NCI-H2107 (cell line): ENCODE results near the gene CTTN.

ENCODE experiments used
- DNase-seq: peaks from one replicate; lab custom pipeline; 2025; lab: John Stamatoyannopoulos, UW

Gene CTTN

DNA sequence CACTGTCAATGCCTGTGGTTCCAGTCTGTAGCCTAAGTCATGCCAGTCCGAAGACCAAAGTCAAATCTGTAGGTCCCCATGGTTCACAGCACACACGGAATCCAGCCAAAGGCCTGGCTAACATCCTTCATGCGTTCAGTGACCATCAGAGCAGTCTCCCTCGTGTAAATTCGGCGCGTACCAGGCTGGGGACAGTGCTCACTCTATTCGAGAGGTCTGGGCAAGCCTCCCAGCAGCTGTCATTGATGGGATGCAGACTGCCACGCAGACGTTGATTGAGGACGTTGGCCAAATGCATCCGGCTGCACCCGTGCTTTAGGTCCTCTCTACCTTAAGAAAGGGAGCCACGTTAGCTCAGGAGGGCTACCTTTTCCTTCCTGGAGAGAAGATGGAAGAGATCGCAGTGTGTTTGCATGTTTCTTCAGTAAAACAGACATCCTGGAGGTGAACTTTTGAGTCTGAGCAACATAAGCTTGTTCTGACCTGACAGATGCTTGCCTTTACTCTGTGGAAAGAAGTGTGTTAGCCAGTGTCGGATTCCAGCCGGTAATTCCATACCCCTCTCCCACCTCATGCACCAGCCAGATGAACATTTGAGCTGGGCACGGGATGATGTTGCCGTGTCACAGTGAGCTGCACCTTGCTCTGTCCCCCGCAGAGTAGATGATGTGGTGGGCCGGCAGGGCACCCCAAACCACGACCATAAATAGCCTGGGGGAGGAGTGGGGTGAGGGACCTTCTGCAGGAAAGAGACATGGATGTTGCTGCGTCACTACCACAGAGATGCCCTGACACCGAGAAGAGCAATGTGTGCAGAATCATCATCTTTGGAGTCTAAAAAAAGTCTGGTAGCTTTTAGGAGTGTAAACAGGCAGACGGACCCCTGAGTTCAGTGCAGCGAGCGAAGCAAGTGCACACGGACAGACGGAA, 12.2 kb downstream of the CTTN start:
- DNase-seq: no peak

GRCh38 chr11:70411713-70412452, 13.6 kb downstream of the CTTN start:
- no peak for DNase-seq

DNA sequence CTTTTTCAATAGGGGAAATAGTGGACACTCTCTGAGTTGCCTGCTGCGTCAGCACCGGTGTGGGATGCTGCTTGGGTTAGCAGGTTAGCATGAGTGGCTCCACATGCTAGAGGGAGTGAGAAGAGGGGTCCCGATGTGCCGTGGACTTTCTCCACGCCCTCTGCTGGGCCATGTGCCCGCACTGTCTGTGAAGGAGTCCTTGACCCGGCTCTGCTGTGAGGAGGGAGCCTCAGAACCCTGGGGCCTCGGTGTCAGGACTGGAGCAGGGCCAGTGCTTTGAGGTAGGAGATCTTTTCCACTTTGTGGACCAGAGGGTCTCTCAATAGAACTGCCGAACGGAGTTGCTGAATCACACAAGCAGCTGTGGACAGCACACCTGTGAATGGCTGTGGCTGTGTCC, 14.8 kb downstream of the CTTN start:
- no peak for DNase-seq

GRCh38 chr11:70414341-70415100, 16.2 kb downstream of the CTTN start:
- no peak for DNase-seq

DNA sequence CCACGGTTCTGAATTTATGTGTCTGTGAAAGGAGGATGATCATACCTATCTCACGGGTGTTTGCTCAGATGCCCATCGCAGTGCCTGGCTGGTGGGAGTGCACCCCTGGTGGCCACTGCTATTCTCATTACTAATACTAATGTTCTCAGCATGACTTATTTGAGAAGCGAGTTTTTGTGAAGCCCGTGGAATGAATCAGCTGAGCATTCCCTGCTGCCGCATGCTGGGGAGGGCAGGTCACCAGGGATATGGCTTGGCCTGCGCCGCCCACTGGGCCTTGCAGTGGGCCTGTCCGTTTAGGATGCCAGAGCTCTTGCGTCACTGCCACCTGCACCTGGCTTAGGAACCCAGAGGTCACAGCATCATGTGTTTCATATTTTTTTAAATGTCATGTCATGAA, 16.9 kb downstream of the CTTN start:
- no peak for DNase-seq

DNA sequence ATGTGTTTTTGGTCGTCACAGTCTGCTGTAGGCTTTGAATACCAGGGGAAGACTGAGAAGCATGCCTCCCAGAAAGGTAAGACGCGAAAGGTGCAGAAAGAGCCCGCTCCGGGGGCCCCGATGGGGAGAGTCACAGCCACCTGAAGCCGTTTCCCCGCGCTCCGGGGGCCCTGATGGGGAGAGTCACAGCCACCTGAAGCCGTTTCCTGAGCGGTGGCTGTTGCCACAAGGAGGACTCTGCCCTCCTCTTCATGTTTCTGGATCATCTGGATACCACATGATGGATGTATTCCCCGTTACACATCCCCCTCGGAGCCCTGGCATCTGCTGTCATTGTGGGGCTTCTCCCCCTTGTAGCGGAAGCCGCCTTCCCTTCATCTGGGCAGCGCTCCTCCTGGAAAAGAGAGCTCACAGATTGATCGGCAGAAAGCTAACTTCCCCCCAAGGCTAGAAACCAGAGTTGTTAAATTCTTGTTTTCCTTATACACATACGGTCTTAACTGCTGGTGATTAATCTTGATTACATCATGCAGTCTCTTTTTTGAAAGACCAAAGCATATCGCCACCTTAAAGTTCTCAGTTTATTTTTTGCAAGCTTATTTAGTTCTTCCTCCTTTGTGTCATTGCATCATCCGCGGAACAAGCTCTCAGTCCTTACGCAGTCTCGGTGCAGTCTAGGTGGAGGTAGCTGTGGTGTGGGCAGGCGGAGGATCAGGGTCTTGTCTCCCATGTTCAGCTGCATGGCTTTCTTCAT, 17.5 kb downstream of the CTTN start:
- no peak for DNase-seq

DNA sequence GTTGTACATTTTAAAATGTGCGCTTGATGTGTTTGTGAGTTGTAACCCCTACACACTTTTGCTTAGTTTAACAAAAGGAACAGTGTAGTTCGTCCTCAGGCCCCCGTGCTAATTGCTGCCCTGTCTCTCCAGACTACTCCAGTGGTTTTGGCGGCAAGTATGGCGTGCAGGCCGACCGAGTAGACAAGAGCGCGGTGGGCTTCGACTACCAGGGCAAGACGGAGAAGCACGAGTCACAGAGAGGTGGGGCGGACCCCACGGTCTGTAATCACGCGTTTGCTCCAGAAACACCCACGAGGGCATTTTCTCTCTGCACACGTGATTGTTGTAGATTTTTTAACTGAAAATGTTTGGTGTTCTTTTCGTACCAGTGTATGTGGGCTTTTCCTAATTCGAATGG, 18.6 kb downstream of the CTTN start:
- DNase-seq: no peak

- DNase-seq: no peak
Observed at GRCh38 chr11:70418130-70418529, 19.8 kb downstream of the CTTN start.

DNA sequence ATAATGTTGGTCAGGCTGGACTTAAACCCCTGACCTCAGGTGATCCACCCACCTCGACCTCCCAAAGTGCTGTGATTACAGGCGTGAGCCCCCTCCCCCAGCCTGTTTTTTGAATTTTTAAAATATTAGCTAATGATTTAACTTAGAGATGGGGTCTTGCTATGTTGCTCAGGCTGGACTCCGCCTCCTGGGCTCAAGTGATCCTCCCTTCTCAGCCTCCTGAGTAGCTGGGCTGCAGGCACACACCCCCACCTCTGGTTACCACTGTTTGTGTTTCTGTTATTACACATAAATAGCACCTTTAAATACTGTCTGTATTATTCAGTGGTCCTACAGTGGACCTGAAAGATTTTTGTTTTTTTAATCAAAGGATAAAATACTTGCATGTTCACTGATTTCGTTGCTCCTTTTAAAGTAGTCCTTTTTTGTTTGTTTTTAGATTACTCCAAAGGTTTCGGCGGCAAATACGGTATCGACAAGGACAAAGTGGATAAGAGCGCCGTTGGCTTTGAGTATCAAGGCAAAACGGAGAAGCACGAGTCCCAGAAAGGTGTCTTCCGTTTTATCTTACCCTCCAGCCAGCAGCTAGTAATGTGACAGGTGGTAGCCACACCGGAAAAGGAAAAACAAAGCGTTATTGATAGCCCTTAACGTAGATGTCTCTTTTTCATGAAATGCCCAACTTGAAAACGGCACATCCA, 21.1 kb downstream of the CTTN start:
- no peak for DNase-seq

GRCh38 chr11:70420008-70420464, 21.7 kb downstream of the CTTN start:
- no peak for DNase-seq

DNA sequence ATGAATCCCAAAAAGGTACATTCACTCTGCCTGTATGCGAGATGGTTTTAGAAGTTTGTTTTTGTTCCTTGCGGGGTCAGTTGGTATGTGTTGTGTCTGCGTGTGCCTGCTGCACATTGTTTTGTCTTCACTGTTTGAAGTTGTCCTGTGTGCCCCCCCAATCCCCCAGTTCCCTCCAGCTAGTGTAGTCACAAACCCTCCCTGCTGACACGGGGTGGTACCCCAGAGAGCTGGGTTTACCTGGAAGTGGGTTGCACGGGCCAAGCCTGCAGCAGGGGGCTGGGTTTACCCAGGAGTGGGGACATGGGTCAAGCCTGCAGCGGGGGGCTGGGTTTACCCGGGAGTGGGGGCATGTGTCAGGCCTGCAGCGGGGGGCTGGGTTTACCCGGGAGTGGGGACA, 22.2 kb downstream of the CTTN start:
- no peak for DNase-seq

GRCh38 chr11:70421123-70421522, 22.8 kb downstream of the CTTN start:
- no peak for DNase-seq

DNA sequence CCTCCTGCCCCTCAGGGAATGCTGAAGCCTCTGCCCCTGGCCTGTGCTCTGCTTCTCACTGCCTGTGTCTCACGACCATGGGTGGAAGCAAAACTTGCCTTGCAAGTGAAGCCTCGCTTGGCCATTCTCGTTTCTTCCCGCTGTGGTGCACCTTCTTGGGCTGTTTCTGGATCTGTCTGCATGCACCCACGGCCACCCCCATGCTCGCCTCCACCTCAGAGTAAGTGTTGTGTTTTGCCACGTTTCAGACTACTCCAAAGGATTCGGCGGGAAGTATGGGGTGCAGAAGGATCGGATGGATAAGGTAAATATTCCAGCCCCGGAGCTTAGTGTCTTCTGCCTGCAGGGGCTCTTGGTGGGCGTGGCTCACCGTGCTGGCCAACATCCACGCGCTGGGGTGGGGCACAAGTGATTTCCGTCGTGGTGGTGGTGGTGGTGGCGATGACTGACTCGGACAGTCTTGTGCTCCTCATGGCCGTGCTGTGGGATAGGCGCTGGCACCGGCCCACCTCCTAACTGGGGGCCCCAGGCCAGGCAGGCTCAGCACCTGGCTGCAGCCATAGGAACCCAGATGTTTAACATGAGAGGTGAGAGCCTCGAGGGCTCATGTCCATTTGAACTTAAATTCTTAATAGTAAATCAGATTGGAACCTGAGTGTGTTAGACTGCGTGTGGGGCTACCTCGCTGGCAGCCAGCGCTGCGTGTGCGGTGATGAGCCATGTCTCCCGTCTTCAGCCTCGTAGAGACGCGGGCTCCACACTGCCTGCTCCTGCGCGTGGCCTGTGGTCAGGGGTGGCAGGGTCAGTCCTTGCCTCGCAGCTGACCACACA, 24.6 kb downstream of the CTTN start:
- DNase-seq: no peak

DNA sequence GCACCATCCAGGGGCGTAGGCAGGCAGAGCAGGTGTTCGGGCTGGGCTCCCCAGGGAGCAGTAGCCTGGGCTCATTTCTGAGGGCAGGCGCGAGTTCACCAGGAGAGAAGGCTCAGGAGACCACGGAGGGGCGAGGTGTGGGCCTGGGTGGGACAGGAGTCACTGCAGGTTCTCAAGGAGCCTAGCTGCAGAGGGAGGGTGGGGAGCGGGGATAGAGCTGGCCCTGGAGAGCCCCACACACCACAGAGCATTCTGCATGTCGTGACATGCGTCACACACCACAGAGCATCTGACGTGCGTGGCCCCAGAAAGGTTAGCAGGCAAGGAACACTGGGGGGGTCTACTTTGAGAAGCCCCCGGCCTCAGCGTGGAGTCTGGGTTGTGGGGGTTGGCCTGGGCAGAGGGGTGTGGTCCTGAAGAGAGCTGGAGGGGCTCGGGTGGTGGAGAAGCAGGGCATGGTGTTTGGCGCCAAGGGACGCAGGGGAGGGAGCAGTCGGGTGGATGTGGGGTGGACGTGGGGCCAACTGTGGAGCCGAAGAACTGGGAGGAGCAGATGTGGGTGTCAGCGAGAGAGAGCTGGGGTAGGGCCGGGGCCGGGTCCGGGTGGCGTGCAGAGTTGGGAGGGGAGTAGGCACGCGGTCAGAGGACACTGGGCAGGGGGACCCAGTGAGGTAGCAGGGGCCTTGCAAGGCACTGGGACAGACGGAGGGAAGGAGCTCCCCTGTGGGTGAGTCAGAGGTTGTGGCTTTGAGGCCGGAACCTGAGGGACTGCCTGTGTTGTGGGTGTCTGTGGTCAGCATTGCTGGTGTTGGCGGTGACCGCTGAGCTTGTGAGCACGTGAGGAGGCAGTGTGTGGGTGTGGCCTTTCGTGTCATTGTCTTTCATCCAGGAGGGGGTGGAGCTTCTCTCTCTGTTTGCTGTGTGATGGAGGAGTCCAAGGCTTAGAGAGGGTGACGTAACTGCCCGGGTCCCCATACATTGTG, 25.5 kb downstream of the CTTN start:
- DNase-seq: no peak

- DNase-seq: no peak
Observed at GRCh38 chr11:70424765-70425344, 26.5 kb downstream of the CTTN start.

DNA sequence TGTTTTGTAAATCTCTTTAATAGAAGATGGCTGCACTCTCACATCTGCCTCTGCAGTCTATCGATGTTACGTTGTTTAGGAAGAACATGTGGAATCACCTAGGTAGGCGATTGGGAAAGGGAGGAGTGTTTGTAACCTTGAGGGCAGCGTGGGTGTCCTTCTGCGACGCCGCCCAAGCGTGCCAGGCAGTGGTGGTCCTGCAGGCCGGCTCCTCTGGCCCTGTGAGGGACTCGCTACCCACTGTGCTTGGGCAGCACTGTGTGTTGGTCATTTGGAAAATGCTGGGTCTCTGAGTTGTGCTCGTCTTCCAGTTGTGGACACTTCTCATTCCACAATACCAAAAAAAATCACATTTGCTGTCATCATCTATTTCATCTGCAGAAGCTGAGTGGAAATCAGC, 29.1 kb downstream of the CTTN start:
- no peak for DNase-seq

DNA sequence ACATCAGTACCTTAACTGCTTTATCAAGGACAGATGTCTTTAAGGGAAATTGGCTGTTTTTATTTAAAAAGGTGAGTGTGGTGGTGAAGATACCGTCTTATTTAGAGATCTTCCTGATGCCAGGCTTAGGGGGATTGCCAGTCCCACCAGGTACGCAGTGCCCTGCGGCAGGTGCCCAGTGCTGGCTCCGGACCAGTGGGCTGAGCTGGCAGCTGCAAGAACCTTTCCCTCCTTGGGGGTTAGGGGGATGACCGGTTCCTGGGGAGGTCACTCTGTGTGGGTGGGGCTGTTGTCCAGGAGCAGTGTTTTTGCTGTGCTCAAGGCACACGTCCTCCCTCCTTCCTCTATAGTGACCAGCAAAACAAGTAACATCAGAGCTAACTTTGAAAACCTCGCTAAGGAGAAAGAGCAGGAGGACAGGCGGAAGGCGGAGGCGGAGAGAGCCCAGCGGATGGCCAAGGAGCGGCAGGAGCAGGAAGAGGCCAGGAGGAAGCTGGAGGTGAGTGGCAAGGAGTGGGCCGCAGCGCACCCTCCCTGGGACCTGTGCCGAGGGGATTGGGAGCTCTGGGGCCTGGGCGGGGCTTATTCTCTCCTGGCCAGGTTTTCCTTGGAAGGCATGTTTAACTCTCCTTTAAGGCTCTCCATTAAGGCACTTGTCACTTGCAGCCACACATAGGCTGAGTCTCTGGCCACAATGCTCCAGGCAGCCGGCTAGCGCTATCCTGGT, 30.5 kb downstream of the CTTN start:
- no peak for DNase-seq

GRCh38 chr11:70429428-70429705, 31.0 kb downstream of the CTTN start:
- DNase-seq: no peak
